ENCODE measurements around the gene DACT3. TPM values are rescaled to one million over a fixed set of nuclear protein-coding genes. Genes with fewer than 3 reads are reported as not detected.

The DACT3 gene
- total RNA-seq, 1 experiment from 2014 or later = 1.0 TPM

- Histone ChIP-seq H3K4me3 (ENCODE audit: low read depth in 2 of 2, low read length in 2 of 2) (peak overlapping the region; percentile 80 to 99), H3K9me3 (ENCODE audit: control insufficient read depth, insufficient read depth, low read depth, low read length) (peaks cover 3% of the 10 kb centered on the region; the same call in 1 of the 2 replicates), H3K4me1 (ENCODE audit: control insufficient read depth, insufficient read depth, low read length) (peaks cover 14% of the 10 kb centered on the region), H3K36me3 (ENCODE audit: control insufficient read depth, insufficient read depth, low read length) (no peaks in the 10 kb centered on the region; the same call in 1 of the 2 replicates), H3K27ac (ENCODE audit: low read length) (peak overlapping the region; percentile 95), H3K27me3 (ENCODE audit: control insufficient read depth, insufficient read depth, low read length) (no peaks in the 10 kb centered on the region)
- ChIA-PET POLR2A (no interaction called here), CTCF (interaction anchor here (0.6 kb wide), 1 partner anchor 29 kb away, joined by 3 read pairs; no protein-coding TSS in a partner anchor)
- no TSS peak for BruUV-seq (replicated peaks)
- in situ Hi-C loops (cut with HindIII; ENCODE audit: low pct_unique_long_range_greater_than_20kb, low sequenced_read_pairs) = no loop called here
- TF ChIP-seq, protein P1, sequence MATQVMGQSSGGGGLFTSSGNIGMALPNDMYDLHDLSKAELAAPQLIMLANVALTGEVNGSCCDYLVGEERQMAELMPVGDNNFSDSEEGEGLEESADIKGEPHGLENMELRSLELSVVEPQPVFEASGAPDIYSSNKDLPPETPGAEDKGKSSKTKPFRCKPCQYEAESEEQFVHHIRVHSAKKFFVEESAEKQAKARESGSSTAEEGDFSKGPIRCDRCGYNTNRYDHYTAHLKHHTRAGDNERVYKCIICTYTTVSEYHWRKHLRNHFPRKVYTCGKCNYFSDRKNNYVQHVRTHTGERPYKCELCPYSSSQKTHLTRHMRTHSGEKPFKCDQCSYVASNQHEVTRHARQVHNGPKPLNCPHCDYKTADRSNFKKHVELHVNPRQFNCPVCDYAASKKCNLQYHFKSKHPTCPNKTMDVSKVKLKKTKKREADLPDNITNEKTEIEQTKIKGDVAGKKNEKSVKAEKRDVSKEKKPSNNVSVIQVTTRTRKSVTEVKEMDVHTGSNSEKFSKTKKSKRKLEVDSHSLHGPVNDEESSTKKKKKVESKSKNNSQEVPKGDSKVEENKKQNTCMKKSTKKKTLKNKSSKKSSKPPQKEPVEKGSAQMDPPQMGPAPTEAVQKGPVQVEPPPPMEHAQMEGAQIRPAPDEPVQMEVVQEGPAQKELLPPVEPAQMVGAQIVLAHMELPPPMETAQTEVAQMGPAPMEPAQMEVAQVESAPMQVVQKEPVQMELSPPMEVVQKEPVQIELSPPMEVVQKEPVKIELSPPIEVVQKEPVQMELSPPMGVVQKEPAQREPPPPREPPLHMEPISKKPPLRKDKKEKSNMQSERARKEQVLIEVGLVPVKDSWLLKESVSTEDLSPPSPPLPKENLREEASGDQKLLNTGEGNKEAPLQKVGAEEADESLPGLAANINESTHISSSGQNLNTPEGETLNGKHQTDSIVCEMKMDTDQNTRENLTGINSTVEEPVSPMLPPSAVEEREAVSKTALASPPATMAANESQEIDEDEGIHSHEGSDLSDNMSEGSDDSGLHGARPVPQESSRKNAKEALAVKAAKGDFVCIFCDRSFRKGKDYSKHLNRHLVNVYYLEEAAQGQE (IDR thresholded peaks at IDR 0.05; ENCODE audit: insufficient read depth in 1 of 2, low read depth in 2 of 2, low read length in 1 of 2) = no peak
- no peak for TF ChIP-seq SIN3A (IDR thresholded peaks at IDR 0.05; ENCODE audit: borderline replicate concordance, insufficient read depth, low read depth, low read length)
- no peak for TF ChIP-seq POLR2AphosphoS5 (IDR thresholded peaks at IDR 0.05; ENCODE audit: low read depth, low read length)
- no peak for TF ChIP-seq CTCF (IDR thresholded peaks at IDR 0.05)
- no peak for TF ChIP-seq TCF7L2 (IDR thresholded peaks at IDR 0.05; ENCODE audit: low read depth, low read length)
- DNase-seq (ENCODE audit: low read depth, low spot score) (no peak), ATAC-seq (no peak)
- intact Hi-C loops (cut with micrococcal nuclease; ENCODE audit: unreplicated experiment) = no loop called here
Measured at GRCh38 chr19:46599716-46600373, 61.1 kb downstream of the DACT3 start.

GRCh38 chr19:46598372-46598917, 62.5 kb downstream of the DACT3 start:
- ATAC-seq = no peak
- no peak for DNase-seq (ENCODE audit: low read depth, low spot score)
- intact Hi-C loops (cut with micrococcal nuclease; ENCODE audit: unreplicated experiment) (no loop called here), in situ Hi-C loops (cut with HindIII; ENCODE audit: low pct_unique_long_range_greater_than_20kb, low sequenced_read_pairs) (no loop called here)
- Histone ChIP-seq H3K36me3 (ENCODE audit: control insufficient read depth, insufficient read depth, low read length) (no peaks in the 10 kb centered on the region; the same call in 1 of the 2 replicates), H3K27me3 (ENCODE audit: control insufficient read depth, insufficient read depth, low read length) (no peaks in the 10 kb centered on the region), H3K27ac (ENCODE audit: low read length) (no peak overlapping the region), H3K9me3 (ENCODE audit: control insufficient read depth, insufficient read depth, low read depth, low read length) (peaks cover 3% of the 10 kb centered on the region; the same call in 1 of the 2 replicates), H3K4me1 (ENCODE audit: control insufficient read depth, insufficient read depth, low read length) (peaks cover 6% of the 10 kb centered on the region), H3K4me3 (ENCODE audit: low read depth in 2 of 2, low read length in 2 of 2) (no peak overlapping the region)
- CTCF ChIA-PET = no interaction called here
- POLR2A ChIA-PET = interaction anchor here (0.6 to 0.7 kb wide), 2 partner anchors 40 to 1778 kb away, joined by 5 to 7 read pairs; no protein-coding TSS in a partner anchor
- TF ChIP-seq POLR2AphosphoS5 (IDR thresholded peaks at IDR 0.05; ENCODE audit: low read depth, low read length) (no peak), TCF7L2 (IDR thresholded peaks at IDR 0.05; ENCODE audit: low read depth, low read length) (no peak), SIN3A (IDR thresholded peaks at IDR 0.05; ENCODE audit: borderline replicate concordance, insufficient read depth, low read depth, low read length) (no peak)
- TF ChIP-seq, protein P1 (IDR thresholded peaks at IDR 0.05; ENCODE audit: insufficient read depth in 1 of 2, low read depth in 2 of 2, low read length in 1 of 2) = no peak
- BruUV-seq (replicated peaks) = no TSS peak

Small RNAs within 50 kb of the gene (microRNA-seq; reads per million reads assigned to microRNA genes)
- not detected for gene MIR320E (ENCODE audit: unreplicated experiment)

Other genes with a start within 250 kb of the DACT3 start
- gene CCDC8, start 247.6 kb downstream of the DACT3 start, total RNA-seq (2021; ENCODE audit: unreplicated experiment) = 5.4 TPM
- gene PNMA8C, start 232.2 kb downstream of the DACT3 start, total RNA-seq (2021; ENCODE audit: unreplicated experiment) = not detected
- not detected for gene PNMA8A, start 189.6 kb downstream of the DACT3 start, total RNA-seq (2021; ENCODE audit: unreplicated experiment)
- not detected for gene PNMA8B, start 165.3 kb downstream of the DACT3 start, total RNA-seq (2021; ENCODE audit: unreplicated experiment)
- gene CALM3, start 59.9 kb downstream of the DACT3 start, total RNA-seq (2021; ENCODE audit: unreplicated experiment) = 212 TPM
- gene PTGIR, start 36.1 kb downstream of the DACT3 start, total RNA-seq (2021; ENCODE audit: unreplicated experiment) = 0.08 TPM
- gene GNG8, start 25.0 kb downstream of the DACT3 start, total RNA-seq (2021; ENCODE audit: unreplicated experiment) = not detected
- gene PRKD2, start 55.9 kb upstream of the DACT3 start, total RNA-seq (2021; ENCODE audit: unreplicated experiment) = 41.2 TPM
- gene FKRP, start 84.9 kb upstream of the DACT3 start, total RNA-seq (2021; ENCODE audit: unreplicated experiment) = 21.6 TPM
- gene STRN4, start 85.3 kb upstream of the DACT3 start, total RNA-seq (2021; ENCODE audit: unreplicated experiment) = 89.5 TPM
- 104 TPM for gene SLC1A5, start 127.4 kb upstream of the DACT3 start, total RNA-seq (2021; ENCODE audit: unreplicated experiment)
- gene AP2S1, start 189.7 kb upstream of the DACT3 start, total RNA-seq (2021; ENCODE audit: unreplicated experiment) = 146 TPM
- gene ARHGAP35, start 199.8 kb upstream of the DACT3 start, total RNA-seq (2021; ENCODE audit: unreplicated experiment) = 64.1 TPM